Gastroesophageal sphincter (tissue), 3 donors: ENCODE data around the gene ZBED4.

Source experiments
- CTCF ChIP-seq, 4 experiments: fragments of 200-600 bp in 2 of 4; fragments of 450-650 bp in 2 of 4; sonication (generic) in 1 of 4; IDR thresholded peaks; one replicate each; pipeline ENCODE4 v1.5.1; 2017 to 2019; ENCODE audit warnings: antibody characterized with exemption in 4 of 4, mild to moderate bottlenecking in 2 of 4, moderate library complexity in 2 of 4
- EP300 ChIP-seq: sonication (generic); formaldehyde crosslinking; IDR thresholded peaks from one replicate; pipeline ENCODE4 v1.6.1; 2017; ENCODE audit warnings: antibody characterized with exemption, mild to moderate bottlenecking
- POLR2A ChIP-seq, 2 donors: fragments of 450-650 bp; IDR thresholded peaks; one replicate each; pipeline ENCODE4 v1.6.1; 2017; ENCODE audit warnings: antibody characterized with exemption in 2 of 2, mild to moderate bottlenecking in 2 of 2, moderate library complexity in 1 of 2
- POLR2AphosphoS5 ChIP-seq: sonication (generic); formaldehyde crosslinking; IDR thresholded peaks from one replicate; pipeline ENCODE4 v1.6.1; 2017; ENCODE audit warnings: antibody characterized with exemption

- TF ChIP-seq CTCF (IDR thresholded peaks at IDR 0.05) (no peak), EP300 (no peak), POLR2A (IDR thresholded peaks at IDR 0.05) (no peak), POLR2AphosphoS5 (no peak)
Observed at GRCh38 chr22:49814164-49814686, 39.4 kb upstream of the ZBED4 start.
